ENCODE measurements around the gene MPND. TPM values are rescaled to one million over a fixed set of nuclear protein-coding genes. Genes with fewer than 3 reads are reported as not detected.
"Not testable (repeated sequence)": the region's sequence is repeated elsewhere in the genome, so short reads cannot be mapped to it uniquely, and the experiment has no call there.

The MPND gene
- polyA plus RNA-seq, 2 donors = 13.5 to 15.5 TPM

DNA sequence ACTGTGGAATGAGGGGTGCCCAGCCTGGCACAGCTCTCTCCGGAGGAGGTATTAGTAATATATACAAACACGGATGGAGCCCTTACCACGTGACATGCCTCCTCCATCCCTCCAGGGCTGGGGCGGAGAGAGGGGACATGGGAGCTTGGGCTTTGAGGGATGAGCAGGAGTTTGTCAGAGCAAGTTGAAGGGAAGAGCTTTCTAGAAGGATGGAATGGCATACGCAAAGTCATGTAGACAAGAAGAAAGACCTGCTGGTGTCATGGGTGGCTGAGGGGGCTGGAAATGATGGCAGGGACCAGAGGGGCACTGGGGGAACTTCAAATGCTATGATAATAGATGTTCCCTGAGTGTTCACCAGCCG lies 2.6 kb downstream of the MPND start:
- H3K36me3 ChIP-seq (ENCODE audit: control insufficient read depth in 2 of 2, insufficient read depth in 2 of 2, low read length in 1 of 2) = peaks cover 0 to 7% of the 10 kb centered on the region in 2 donors
- WGBS, 2 donors = 90% methylated on average over 6 of the region's 6 CpGs
- no peaks in the 10 kb centered on the region for H3K27me3 ChIP-seq (ENCODE audit: control insufficient read depth in 1 of 2, insufficient read depth in 2 of 2, low read length in 2 of 2)
- no peaks in the 10 kb centered on the region for H3K9me3 ChIP-seq (ENCODE audit: control insufficient read depth in 2 of 2, insufficient read depth in 1 of 2, low read depth in 1 of 2, low read length in 1 of 2)
- no peak overlapping the region for H3K27ac ChIP-seq (ENCODE audit: low read depth in 2 of 2, low read length in 1 of 2)
- H3K4me3 ChIP-seq (ENCODE audit: low read depth in 1 of 2, low read length in 2 of 2) = no peak overlapping the region
- peaks cover 3 to 12% of the 10 kb centered on the region in 2 donors for H3K4me1 ChIP-seq (ENCODE audit: control insufficient read depth in 2 of 2, insufficient read depth in 2 of 2, low read length in 1 of 2)

- 75 to 85% methylated on average over 6 of the region's 6 CpGs for WGBS, 2 donors
- H3K4me3 ChIP-seq (ENCODE audit: low read depth in 1 of 2, low read length in 2 of 2) = no peak overlapping the region
- no peaks in the 10 kb centered on the region for H3K27me3 ChIP-seq (ENCODE audit: control insufficient read depth in 1 of 2, insufficient read depth in 2 of 2, low read length in 2 of 2)
- peaks cover 3 to 9% of the 10 kb centered on the region in 2 donors for H3K4me1 ChIP-seq (ENCODE audit: control insufficient read depth in 2 of 2, insufficient read depth in 2 of 2, low read length in 1 of 2)
- peaks cover 0 to 7% of the 10 kb centered on the region in 2 donors for H3K36me3 ChIP-seq (ENCODE audit: control insufficient read depth in 2 of 2, insufficient read depth in 2 of 2, low read length in 1 of 2)
- H3K27ac ChIP-seq (ENCODE audit: low read depth in 2 of 2, low read length in 1 of 2) = no peak overlapping the region
- no peaks in the 10 kb centered on the region for H3K9me3 ChIP-seq (ENCODE audit: control insufficient read depth in 2 of 2, insufficient read depth in 1 of 2, low read depth in 1 of 2, low read length in 1 of 2)
Measured at GRCh38 chr19:4347521-4347920, 4.2 kb downstream of the MPND start.

- H3K36me3 ChIP-seq (ENCODE audit: control insufficient read depth in 2 of 2, insufficient read depth in 2 of 2, low read length in 1 of 2); H3K4me3 ChIP-seq (ENCODE audit: low read depth in 1 of 2, low read length in 2 of 2); H3K4me1 ChIP-seq (ENCODE audit: control insufficient read depth in 2 of 2, insufficient read depth in 2 of 2, low read length in 1 of 2); H3K27ac ChIP-seq (ENCODE audit: low read depth in 2 of 2, low read length in 1 of 2); H3K27me3 ChIP-seq (ENCODE audit: control insufficient read depth in 1 of 2, insufficient read depth in 2 of 2, low read length in 2 of 2); H3K9me3 ChIP-seq (ENCODE audit: control insufficient read depth in 2 of 2, insufficient read depth in 1 of 2, low read depth in 1 of 2, low read length in 1 of 2): not testable (repeated sequence)
- WGBS, 2 donors = 92 to 93% methylated on average over 16 of the region's 16 CpGs
Measured at GRCh38 chr19:4349225-4349624, 5.9 kb downstream of the MPND start.

DNA sequence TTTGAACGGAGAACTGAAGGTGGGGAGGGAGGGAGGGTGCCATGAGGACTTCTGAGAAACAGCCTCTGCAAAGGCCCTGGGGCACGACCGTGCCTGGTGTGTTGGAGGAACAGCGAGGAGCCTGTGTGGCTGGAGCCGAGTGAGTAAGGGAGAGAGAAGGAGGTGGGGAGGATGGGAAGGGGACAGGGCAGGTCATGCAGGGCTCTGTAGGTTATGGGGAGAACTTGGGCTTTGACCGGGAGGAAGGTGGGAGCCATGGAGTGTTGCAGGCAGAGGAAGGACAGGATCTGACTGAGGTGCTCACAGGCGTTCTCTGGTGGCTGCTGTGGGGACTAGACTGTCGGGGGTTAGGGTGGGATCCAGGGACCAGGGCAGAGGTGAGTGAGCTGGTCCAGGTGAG lies 6.7 kb downstream of the MPND start:
- Histone ChIP-seq H3K4me1 (ENCODE audit: control insufficient read depth in 2 of 2, insufficient read depth in 2 of 2, low read length in 1 of 2) (peaks cover 3 to 4% of the 10 kb centered on the region in 2 donors), H3K27ac (ENCODE audit: low read depth in 2 of 2, low read length in 1 of 2) (no peak overlapping the region), H3K27me3 (ENCODE audit: control insufficient read depth in 1 of 2, insufficient read depth in 2 of 2, low read length in 2 of 2) (no peaks in the 10 kb centered on the region), H3K9me3 (ENCODE audit: control insufficient read depth in 2 of 2, insufficient read depth in 1 of 2, low read depth in 1 of 2, low read length in 1 of 2) (no peaks in the 10 kb centered on the region), H3K36me3 (ENCODE audit: control insufficient read depth in 2 of 2, insufficient read depth in 2 of 2, low read length in 1 of 2) (peaks cover 0 to 14% of the 10 kb centered on the region in 2 donors), H3K4me3 (ENCODE audit: low read depth in 1 of 2, low read length in 2 of 2) (no peak overlapping the region)
- 87 to 88% methylated on average over 8 of the region's 8 CpGs for WGBS, 2 donors

- H3K27ac ChIP-seq (ENCODE audit: low read depth in 2 of 2, low read length in 1 of 2) = no peak overlapping the region
- H3K9me3 ChIP-seq (ENCODE audit: control insufficient read depth in 2 of 2, insufficient read depth in 1 of 2, low read depth in 1 of 2, low read length in 1 of 2) = no peaks in the 10 kb centered on the region
- peaks cover 0 to 14% of the 10 kb centered on the region in 2 donors for H3K36me3 ChIP-seq (ENCODE audit: control insufficient read depth in 2 of 2, insufficient read depth in 2 of 2, low read length in 1 of 2)
- no peaks in the 10 kb centered on the region for H3K27me3 ChIP-seq (ENCODE audit: control insufficient read depth in 1 of 2, insufficient read depth in 2 of 2, low read length in 2 of 2)
- H3K4me1 ChIP-seq (ENCODE audit: control insufficient read depth in 2 of 2, insufficient read depth in 2 of 2, low read length in 1 of 2) = peaks cover 3% of the 10 kb centered on the region in 2 donors
- 96 to 98% methylated on average over 9 of the region's 9 CpGs for WGBS, 2 donors
- no peak overlapping the region for H3K4me3 ChIP-seq (ENCODE audit: low read depth in 1 of 2, low read length in 2 of 2)
Measured at GRCh38 chr19:4350726-4351125, 7.4 kb downstream of the MPND start.

DNA sequence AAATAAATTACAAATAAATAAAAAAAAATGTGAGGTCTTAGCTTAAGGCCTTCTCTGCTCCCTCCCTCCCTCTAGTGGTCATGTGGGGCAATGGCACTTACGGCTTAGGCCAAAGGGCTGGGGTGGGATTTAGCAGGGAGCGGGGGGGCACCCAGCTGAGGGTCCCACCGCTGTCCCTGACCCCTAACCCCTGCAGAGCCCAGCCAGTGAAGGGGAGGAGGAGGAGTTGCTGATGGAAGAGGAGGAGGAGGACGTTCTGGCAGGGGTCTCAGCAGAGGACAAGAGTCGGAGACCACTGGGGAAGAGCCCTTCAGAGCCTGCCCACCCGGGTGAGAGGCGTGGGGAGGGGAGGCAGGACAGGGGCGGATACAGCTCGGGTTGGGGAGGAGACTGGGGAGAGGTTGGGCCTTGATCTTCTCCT lies 9.3 kb downstream of the MPND start:
- Histone ChIP-seq H3K4me1 (ENCODE audit: control insufficient read depth in 2 of 2, insufficient read depth in 2 of 2, low read length in 1 of 2) (peaks cover 2 to 3% of the 10 kb centered on the region in 2 donors), H3K27me3 (ENCODE audit: control insufficient read depth in 1 of 2, insufficient read depth in 2 of 2, low read length in 2 of 2) (no peaks in the 10 kb centered on the region), H3K4me3 (ENCODE audit: low read depth in 1 of 2, low read length in 2 of 2) (no peak overlapping the region), H3K27ac (ENCODE audit: low read depth in 2 of 2, low read length in 1 of 2) (no peak overlapping the region), H3K9me3 (ENCODE audit: control insufficient read depth in 2 of 2, insufficient read depth in 1 of 2, low read depth in 1 of 2, low read length in 1 of 2) (no peaks in the 10 kb centered on the region), H3K36me3 (ENCODE audit: control insufficient read depth in 2 of 2, insufficient read depth in 2 of 2, low read length in 1 of 2) (peaks cover 0 to 17% of the 10 kb centered on the region in 2 donors)
- 31 to 45% methylated on average over 9 of the region's 9 CpGs for WGBS, 2 donors

DNA sequence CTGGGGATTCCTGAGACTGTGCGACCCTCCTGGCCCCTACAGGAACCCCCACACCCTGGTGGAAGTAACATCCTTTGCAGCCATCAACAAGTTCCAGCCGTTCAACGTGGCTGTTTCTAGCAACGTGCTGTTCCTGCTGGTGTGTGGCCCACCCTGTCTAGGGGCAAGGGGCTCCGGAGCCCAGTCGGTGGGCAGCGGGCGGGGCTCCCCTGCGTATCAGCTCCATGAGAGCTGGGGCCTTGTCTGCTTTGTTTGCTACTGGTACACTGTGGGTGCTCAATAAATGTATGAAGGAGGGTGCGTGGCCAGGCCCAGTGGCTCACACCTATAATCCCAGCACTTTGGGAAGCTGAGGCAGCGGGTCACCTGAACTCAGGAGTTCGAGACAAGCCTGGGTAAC lies 10.9 kb downstream of the MPND start:
- Histone ChIP-seq H3K27ac (ENCODE audit: low read depth in 2 of 2, low read length in 1 of 2) (no peak overlapping the region), H3K27me3 (ENCODE audit: control insufficient read depth in 1 of 2, insufficient read depth in 2 of 2, low read length in 2 of 2) (no peaks in the 10 kb centered on the region), H3K36me3 (ENCODE audit: control insufficient read depth in 2 of 2, insufficient read depth in 2 of 2, low read length in 1 of 2) (peaks cover 0 to 26% of the 10 kb centered on the region in 2 donors), H3K9me3 (ENCODE audit: control insufficient read depth in 2 of 2, insufficient read depth in 1 of 2, low read depth in 1 of 2, low read length in 1 of 2) (no peaks in the 10 kb centered on the region), H3K4me3 (ENCODE audit: low read depth in 1 of 2, low read length in 2 of 2) (no peak overlapping the region), H3K4me1 (ENCODE audit: control insufficient read depth in 2 of 2, insufficient read depth in 2 of 2, low read length in 1 of 2) (peaks cover 2 to 3% of the 10 kb centered on the region in 2 donors)
- 88 to 89% methylated on average over 12 of the region's 12 CpGs for WGBS, 2 donors

DNA sequence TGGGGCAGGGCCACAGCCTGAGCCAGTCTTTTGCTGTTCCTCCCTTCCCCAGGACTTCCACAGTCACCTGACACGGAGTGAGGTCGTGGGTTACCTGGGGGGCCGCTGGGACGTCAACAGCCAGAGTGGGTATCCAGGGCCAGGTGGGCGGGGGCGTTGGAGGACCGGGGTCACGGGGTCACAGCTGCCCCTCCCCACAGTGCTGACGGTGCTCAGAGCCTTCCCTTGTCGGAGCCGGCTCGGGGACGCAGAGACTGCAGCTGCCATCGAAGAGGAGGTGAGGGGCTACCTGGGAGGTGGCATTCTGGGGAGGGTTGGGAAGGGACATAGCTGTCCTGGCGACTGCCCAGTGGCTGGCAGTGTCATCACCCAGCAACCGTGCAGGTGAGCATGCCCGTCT lies 11.5 kb downstream of the MPND start:
- H3K27me3 ChIP-seq (ENCODE audit: control insufficient read depth in 1 of 2, insufficient read depth in 2 of 2, low read length in 2 of 2) = no peaks in the 10 kb centered on the region
- H3K27ac ChIP-seq (ENCODE audit: low read depth in 2 of 2, low read length in 1 of 2) = no peak overlapping the region
- 78 to 81% methylated on average over 17 of the region's 17 CpGs for WGBS, 2 donors
- peaks cover 2 to 3% of the 10 kb centered on the region in 2 donors for H3K4me1 ChIP-seq (ENCODE audit: control insufficient read depth in 2 of 2, insufficient read depth in 2 of 2, low read length in 1 of 2)
- peaks cover 0 to 32% of the 10 kb centered on the region in 2 donors for H3K36me3 ChIP-seq (ENCODE audit: control insufficient read depth in 2 of 2, insufficient read depth in 2 of 2, low read length in 1 of 2)
- no peaks in the 10 kb centered on the region for H3K9me3 ChIP-seq (ENCODE audit: control insufficient read depth in 2 of 2, insufficient read depth in 1 of 2, low read depth in 1 of 2, low read length in 1 of 2)
- H3K4me3 ChIP-seq (ENCODE audit: low read depth in 1 of 2, low read length in 2 of 2) = no peak overlapping the region

GRCh38 chr19:4357095-4357797 lies 13.9 kb downstream of the MPND start:
- Histone ChIP-seq H3K36me3 (ENCODE audit: control insufficient read depth in 2 of 2, insufficient read depth in 2 of 2, low read length in 1 of 2) (peaks cover 15 to 53% of the 10 kb centered on the region in 2 donors), H3K4me3 (ENCODE audit: low read depth in 1 of 2, low read length in 2 of 2) (no peak overlapping the region), H3K4me1 (ENCODE audit: control insufficient read depth in 2 of 2, insufficient read depth in 2 of 2, low read length in 1 of 2) (peaks cover 0 to 2% of the 10 kb centered on the region in 2 donors), H3K9me3 (ENCODE audit: control insufficient read depth in 2 of 2, insufficient read depth in 1 of 2, low read depth in 1 of 2, low read length in 1 of 2) (no peaks in the 10 kb centered on the region), H3K27ac (ENCODE audit: low read depth in 2 of 2, low read length in 1 of 2) (no peak overlapping the region), H3K27me3 (ENCODE audit: control insufficient read depth in 1 of 2, insufficient read depth in 2 of 2, low read length in 2 of 2) (no peaks in the 10 kb centered on the region)
- WGBS, 2 donors = 78 to 84% methylated on average over 23 of the region's 23 CpGs

DNA sequence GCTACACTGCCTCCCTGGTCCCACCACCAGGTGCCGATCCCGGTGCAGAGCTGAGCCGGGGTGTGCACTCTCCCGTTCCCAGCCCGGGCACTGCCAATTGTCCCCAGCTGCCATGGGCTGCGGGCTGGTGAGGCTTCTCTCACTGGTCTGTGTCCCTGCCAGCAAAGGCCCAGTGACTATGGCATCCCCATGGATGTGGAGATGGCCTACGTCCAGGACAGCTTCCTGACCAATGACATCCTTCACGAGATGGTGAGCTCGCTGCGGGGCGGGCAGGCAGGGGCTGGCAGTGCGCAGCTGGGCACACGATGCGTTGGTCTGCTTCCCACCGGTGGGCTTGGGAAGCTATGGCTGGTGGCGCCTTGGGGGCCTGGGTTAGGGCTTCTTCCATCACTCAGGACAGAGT lies 14.6 kb downstream of the MPND start:
- 84 to 85% methylated on average over 16 of the region's 16 CpGs for WGBS, 2 donors
- no peaks in the 10 kb centered on the region for H3K9me3 ChIP-seq (ENCODE audit: control insufficient read depth in 2 of 2, insufficient read depth in 1 of 2, low read depth in 1 of 2, low read length in 1 of 2)
- peaks cover 22 to 60% of the 10 kb centered on the region in 2 donors for H3K36me3 ChIP-seq (ENCODE audit: control insufficient read depth in 2 of 2, insufficient read depth in 2 of 2, low read length in 1 of 2)
- H3K27me3 ChIP-seq (ENCODE audit: control insufficient read depth in 1 of 2, insufficient read depth in 2 of 2, low read length in 2 of 2) = no peaks in the 10 kb centered on the region
- H3K27ac ChIP-seq (ENCODE audit: low read depth in 2 of 2, low read length in 1 of 2) = no peak overlapping the region
- H3K4me3 ChIP-seq (ENCODE audit: low read depth in 1 of 2, low read length in 2 of 2) = no peak overlapping the region
- peaks cover 0 to 2% of the 10 kb centered on the region in 2 donors for H3K4me1 ChIP-seq (ENCODE audit: control insufficient read depth in 2 of 2, insufficient read depth in 2 of 2, low read length in 1 of 2)
